ENCODE results near the gene STK11IP. TPM values are rescaled to one million over a fixed set of nuclear protein-coding genes. Genes with fewer than 3 reads are reported as not detected.

The STK11IP gene
- total RNA-seq, 2 donors from 2014 or later, result 20.0 to 25.3 TPM

DNA sequence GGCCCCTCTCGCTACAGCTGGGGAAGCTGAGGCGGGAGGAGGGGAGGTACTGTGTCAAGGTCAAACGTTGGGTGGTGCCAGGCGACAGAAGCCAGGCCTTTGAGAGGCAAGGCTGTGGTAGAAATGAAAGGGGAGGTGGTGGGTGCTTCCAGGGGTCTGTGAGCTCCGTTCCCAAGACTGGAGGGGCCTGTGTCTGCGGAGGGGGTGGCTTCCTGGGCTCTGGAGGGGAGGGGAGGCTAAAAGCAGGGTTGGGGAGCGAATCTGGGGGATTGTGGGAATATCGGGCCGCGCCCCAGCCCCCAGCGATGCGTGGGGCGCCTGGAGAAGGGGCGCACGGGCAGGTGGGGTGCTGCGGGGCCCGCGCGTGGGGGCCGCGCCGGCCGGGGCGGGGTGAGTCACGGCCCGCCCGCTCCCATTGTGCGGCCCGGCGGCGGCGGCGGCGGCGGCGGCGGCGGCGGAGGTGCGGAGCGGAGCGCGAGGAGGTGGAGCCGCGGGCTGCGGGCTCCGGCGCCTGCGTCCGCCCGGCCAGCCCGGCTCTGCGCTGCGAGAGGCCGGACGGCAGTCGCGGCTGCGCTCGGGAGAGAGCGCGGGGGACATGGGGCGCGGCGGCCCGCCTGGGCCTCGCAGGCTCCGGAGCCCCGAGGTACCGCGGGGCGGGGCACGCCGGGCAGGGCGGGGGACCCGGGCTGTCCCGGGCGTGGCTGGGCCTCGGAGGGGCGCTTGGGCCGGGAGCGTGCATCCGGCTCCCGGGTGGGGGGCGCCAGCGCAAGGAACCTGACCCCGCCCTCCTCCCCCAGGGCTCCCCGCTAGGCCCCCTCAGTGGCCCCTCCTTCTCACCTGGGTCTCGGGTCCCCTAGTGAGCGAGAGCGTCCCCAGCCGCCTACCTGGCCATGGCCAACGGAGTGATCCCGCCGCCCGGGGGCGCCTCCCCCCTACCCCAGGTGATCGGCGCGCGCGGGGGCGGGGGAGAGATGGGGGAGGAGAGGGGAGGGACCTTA is 29.7 kb downstream of the STK11IP start, which contains the start of gene SLC4A3:
TSS of gene SLC4A3 (plus strand) at position 528 of the 998 bp plus-strand sequence. CDS start at position 891, 363 bp downstream.
- H3K4me1 ChIP-seq (ENCODE audit: control insufficient read depth in 1 of 2, low read depth in 2 of 2), result peaks cover 3 to 7% of the 10 kb centered on the region in 2 donors
- TF ChIP-seq, protein P1, sequence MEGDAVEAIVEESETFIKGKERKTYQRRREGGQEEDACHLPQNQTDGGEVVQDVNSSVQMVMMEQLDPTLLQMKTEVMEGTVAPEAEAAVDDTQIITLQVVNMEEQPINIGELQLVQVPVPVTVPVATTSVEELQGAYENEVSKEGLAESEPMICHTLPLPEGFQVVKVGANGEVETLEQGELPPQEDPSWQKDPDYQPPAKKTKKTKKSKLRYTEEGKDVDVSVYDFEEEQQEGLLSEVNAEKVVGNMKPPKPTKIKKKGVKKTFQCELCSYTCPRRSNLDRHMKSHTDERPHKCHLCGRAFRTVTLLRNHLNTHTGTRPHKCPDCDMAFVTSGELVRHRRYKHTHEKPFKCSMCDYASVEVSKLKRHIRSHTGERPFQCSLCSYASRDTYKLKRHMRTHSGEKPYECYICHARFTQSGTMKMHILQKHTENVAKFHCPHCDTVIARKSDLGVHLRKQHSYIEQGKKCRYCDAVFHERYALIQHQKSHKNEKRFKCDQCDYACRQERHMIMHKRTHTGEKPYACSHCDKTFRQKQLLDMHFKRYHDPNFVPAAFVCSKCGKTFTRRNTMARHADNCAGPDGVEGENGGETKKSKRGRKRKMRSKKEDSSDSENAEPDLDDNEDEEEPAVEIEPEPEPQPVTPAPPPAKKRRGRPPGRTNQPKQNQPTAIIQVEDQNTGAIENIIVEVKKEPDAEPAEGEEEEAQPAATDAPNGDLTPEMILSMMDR (IDR thresholded peaks at IDR 0.05), result no peak
- H3K27ac ChIP-seq, result no peak within 1 kb of the TSS
- H3K9me3 ChIP-seq, result no peaks in the 10 kb centered on the region
- DNase-seq (ENCODE audit: low spot score) (no peak), ATAC-seq (ENCODE audit: insufficient number of reproducible peaks, low FRiP score, low read depth) (no peak)
- peak within 1 kb of the TSS; percentile 74 for H3K4me3 ChIP-seq
- H3K27me3 ChIP-seq (replicated peaks; ENCODE audit: insufficient read depth), result no peaks in the 10 kb centered on the region
- H3K36me3 ChIP-seq, result no peaks in the 10 kb centered on the region

DNA sequence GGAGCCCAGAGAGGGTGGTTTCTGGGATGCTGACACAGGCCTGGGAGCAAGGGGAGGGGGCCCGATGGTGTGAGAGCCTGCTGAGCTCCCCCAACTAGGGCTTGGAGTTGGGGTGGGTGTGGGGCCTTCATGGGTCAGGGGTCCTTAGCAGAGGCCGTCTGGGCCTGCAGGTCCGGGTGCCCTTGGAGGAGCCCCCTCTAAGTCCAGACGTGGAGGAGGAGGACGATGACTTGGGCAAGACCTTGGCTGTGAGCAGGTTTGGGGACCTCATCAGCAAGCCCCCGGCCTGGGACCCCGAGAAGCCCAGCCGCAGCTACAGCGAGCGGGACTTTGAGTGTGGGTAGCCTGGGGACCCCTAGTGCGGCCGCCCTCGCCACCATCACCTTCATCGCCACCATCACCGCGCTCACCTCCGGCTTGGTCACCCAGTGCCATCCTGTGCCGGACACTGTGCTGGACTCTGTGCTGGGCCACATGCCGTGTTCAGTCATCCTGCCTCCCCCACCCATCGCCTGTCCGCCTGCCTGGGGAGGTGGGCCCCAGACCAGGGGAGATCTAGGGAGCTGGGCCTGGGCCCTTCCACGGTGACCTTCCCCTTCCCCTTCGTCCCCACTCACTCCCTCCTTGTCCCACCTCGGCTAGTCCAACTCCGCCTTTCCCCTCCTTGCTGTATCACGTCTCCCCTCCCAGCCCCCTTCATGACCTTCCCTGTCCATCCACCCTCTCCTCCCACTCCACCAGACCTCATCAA is 30.8 kb downstream of the STK11IP start:
- ATAC-seq (ENCODE audit: insufficient number of reproducible peaks, low FRiP score, low read depth) (no peak), DNase-seq (ENCODE audit: low spot score) (no peak)
- Histone ChIP-seq H3K4me1 (ENCODE audit: control insufficient read depth in 1 of 2, low read depth in 2 of 2) (peaks cover 3 to 7% of the 10 kb centered on the region in 2 donors), H3K4me3 (peak overlapping the region; percentile 74), H3K36me3 (no peaks in the 10 kb centered on the region), H3K9me3 (no peaks in the 10 kb centered on the region), H3K27ac (no peak overlapping the region), H3K27me3 (replicated peaks; ENCODE audit: insufficient read depth) (no peaks in the 10 kb centered on the region)
- TF ChIP-seq, protein P1 (IDR thresholded peaks at IDR 0.05), result no peak

- TF ChIP-seq, protein P1 (IDR thresholded peaks at IDR 0.05), result no peak
- no peak overlapping the region for H3K27ac ChIP-seq
- no peaks in the 10 kb centered on the region for H3K36me3 ChIP-seq
- no peak overlapping the region for H3K4me3 ChIP-seq
- H3K9me3 ChIP-seq, result no peaks in the 10 kb centered on the region
- ATAC-seq (ENCODE audit: insufficient number of reproducible peaks, low FRiP score, low read depth) (no peak), DNase-seq (ENCODE audit: low spot score) (no peak)
- no peaks in the 10 kb centered on the region for H3K27me3 ChIP-seq (replicated peaks; ENCODE audit: insufficient read depth)
- H3K4me1 ChIP-seq (ENCODE audit: control insufficient read depth in 1 of 2, low read depth in 2 of 2), result peaks cover 3 to 7% of the 10 kb centered on the region in 2 donors
These were observed 31.6 kb downstream of the STK11IP start for GRCh38 chr2:219628986-219629901.

DNA sequence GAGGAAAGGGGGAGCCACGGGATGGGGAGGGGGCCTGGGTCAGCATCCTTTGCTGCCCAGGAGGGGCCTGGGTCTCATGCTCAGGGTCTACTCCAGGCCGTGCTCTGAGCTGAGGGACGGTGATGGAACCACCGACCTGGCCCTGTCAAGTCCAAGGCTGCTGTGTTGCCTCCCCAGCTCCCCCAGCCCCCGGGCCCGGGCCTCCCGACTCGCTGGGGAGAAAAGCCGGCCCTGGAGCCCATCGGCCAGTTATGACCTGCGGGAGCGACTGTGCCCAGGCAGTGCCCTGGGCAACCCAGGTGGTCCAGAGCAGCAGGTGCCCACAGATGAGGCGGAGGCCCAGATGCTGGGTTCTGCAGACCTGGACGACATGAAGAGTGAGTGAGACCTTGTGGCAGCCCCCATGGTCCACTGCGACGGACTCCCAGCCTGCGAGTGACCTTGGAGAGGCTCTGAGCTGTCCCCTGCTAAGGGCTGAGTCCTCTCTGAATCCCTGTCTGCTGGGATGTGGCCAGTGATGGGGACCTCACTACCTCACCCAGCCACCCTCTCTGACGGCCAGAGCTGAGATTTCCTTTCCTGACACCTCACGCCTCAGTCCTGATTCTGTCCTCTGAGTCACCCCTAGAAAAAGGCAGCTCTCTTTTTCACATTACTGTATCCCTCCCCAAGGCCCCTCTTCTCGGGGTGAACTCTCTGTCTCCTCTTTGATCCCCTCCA is 32.5 kb downstream of the STK11IP start:
- H3K4me3 ChIP-seq, result no peak overlapping the region
- no peaks in the 10 kb centered on the region for H3K9me3 ChIP-seq
- no peaks in the 10 kb centered on the region for H3K27me3 ChIP-seq (replicated peaks; ENCODE audit: insufficient read depth)
- TF ChIP-seq, protein P1 (IDR thresholded peaks at IDR 0.05), result no peak
- ATAC-seq (ENCODE audit: insufficient number of reproducible peaks, low FRiP score, low read depth) (no peak), DNase-seq (ENCODE audit: low spot score) (no peak)
- peaks cover 3 to 7% of the 10 kb centered on the region in 2 donors for H3K4me1 ChIP-seq (ENCODE audit: control insufficient read depth in 1 of 2, low read depth in 2 of 2)
- H3K27ac ChIP-seq, result no peak overlapping the region
- H3K36me3 ChIP-seq, result no peaks in the 10 kb centered on the region

All from thoracic aorta (tissue), 2 donors.